GM21825 (cell line): ENCODE results near the gene MCOLN1.

ENCODE experiments used
- ATAC-seq: cut with Tn5 transposase; IDR thresholded peaks from one replicate; pipeline ENCODE4 v1.9.1; 2021; ENCODE audit warnings: mild to moderate bottlenecking, moderate library complexity; ENCODE audit not compliant: unreplicated experiment

Gene MCOLN1

DNA sequence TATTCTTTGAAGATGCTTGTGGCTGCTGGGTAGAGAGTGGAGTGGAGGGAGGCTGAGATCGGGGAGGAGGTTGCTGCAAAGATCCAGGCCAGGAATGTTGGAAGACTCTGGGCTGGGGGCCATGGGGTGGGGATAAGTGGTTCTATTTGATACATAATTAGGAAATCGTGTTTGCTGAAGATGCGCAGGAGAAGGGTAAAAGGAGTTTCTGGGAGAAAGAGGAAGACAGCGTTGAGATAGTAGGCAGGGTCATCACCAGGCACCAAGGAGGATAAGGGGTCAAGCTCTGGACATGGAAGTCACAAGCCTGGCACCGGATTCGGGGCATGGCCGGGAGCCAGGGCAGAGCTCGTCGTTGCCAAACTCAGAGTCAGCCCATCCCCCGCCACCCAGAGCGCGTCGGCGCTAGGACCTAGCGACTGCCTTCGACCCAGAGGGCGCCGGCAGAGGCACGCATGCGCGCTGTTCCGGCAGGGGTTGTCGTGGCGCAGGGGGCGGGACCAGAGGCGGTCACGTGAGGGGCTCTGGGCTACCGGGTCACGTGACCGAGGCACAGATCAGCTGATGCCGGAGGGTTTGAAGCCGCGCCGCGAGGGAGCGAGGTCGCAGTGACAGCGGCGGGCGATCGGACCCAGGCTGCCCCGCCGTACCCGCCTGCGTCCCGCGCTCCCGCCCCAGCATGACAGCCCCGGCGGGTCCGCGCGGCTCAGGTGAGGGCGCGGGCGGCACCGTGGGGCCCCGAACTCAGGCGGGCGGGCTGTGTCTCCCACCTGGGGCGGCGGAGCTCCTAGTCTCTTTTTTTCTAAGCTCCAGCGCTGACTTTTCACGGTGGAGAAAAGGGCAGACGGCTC, at the start of gene MCOLN1:
Gene MCOLN1 (plus strand): TSS at position 553 of the 851 bp plus-strand sequence. CDS start 127 bp downstream, at position 680.
- peak; percentile 71 for ATAC-seq

DNA sequence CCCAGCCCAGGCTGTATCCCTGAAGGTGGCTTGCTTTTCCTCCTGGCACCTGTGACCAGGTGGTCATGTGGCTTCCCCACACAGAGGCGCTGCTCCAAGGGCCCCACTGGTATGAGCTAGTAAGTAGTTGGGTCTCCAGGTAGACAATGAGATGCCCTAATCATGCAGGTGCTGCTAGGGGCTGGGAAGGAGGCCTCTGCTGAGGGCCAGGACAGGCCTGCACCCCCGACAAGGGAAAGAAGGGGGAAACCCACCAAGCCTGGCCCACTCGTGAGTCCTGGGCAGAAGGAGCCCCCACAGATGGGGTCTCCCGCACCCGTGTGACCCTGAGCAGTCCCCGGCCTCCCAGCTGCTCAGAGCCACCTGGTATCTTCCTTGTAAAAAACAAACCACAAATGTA, 46.8 kb upstream of the MCOLN1 start:
- no peak for ATAC-seq

DNA sequence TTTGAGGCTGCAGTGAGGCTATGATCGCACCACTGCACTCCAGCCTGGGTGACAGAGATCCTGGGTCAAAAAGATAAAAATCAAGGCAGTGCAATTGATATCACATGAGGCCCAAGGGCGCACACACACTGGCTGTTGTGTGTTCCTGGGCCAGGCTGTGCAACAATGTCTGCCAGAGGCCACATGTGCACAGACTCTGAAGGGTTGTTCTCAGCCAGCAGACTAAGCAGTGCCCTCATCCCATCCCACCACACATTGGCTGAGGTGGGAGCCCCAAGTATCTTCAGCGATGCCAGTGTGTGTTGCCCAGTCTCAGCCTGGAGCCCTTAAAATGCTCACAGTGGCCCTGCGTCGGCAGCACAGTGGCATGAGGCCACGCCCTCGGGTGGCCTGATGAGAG, 46.2 kb upstream of the MCOLN1 start:
- no peak for ATAC-seq

DNA sequence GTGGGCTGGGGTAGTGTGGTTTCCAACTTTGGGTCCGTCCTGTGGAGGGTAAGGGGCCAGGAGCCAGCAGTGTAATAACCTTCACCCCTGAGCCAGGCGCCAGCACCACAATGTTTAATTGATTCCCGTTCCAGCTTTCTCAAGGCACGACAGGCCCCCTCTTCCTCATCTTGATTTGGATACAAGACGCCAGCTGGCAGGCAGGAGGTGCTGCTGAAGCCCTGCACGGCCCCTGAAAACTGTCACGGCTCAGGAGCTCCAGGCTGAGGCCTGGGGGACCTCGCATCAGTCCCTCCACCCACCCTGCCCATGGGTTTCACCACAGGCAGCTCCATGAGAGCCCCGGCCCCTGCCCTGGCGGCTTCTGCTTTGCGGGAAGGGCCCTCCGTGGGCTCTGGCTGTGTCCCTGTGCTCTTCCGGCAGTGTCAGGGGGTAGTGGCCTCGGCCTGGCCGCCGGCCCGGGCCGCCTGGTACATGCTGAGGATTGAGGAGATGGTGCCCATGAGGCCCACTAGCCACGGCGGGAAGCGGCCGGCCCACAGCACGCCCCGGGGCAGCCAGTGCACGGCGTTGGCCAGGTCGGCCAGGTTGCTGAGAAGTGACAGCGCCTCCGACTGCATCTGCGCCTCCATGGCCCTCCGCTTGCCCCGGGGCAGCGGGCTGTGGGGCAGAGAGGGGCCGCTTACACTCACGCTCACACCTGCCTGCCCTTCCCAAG, 45.5 kb upstream of the MCOLN1 start:
- ATAC-seq: no peak

DNA sequence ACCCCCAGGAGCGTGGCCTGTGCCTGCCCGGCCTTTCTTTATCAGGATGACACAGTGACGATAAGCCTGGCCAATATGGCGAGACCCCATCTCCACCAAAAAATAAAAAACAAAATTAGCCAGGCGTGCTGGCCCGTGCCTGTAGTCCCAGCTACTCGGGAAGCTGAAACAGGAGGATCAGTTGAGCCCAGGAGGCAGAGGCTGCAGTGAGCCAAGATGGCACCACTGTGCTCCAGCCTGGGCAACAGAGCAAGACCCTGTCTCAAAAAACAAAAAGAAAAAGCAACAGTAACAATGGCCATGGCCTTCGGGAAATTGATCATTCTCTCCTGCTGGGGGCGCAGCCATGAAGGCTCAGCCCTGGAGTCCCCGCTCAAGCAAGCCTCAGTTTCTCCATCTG, 44.7 kb upstream of the MCOLN1 start:
- no peak for ATAC-seq

DNA sequence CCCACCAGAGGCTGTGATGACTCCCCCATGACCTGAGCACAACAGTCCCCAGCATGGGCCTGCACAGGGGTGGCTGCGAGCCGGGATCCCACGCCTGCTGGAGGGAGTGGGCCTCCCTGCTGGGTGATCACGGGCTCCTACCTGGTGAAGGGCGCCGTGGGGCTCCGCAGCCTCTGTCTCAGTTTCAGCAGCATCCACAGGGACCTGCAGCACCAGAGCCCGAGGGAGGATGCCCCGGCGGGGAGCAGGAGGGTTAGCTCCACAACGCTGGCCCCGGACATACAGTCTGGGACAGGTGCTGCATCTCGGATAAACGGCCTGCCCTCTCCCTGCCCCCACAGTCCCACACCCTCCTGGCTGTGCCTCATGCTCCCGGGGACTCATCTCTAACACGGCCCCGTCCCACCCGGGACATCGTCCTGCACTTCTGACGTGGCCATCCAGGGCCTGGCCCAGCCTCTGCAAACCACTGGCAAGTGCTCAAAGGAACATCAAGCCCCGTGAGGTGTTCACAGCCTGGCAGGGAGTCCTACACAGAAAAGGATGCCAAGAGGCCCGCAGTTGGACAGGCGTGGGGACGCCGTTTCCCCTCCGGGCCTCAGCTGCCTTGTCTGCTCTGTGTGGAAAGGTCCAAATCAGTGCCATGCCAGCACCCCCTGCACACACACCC, 44.1 kb upstream of the MCOLN1 start:
- no peak for ATAC-seq

DNA sequence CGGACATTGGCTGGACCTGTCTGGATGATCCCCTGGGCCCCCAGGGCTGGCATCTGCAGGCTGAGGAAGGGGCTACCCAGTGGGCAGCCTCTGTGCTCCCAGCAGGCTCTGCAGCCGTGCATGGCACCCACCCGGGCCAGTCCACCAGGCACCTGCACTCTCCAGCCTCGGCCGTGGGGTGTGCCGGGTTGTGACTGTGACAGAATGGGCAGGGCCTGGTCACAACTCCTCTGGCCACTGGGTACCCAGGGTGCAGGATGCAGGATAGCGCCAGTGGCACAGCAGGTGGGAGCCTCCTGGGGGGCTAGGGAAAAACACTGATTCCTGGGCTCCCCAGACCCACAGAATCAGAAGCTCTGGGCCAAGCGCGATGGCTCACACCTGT, 43.6 kb upstream of the MCOLN1 start:
- no peak for ATAC-seq

DNA sequence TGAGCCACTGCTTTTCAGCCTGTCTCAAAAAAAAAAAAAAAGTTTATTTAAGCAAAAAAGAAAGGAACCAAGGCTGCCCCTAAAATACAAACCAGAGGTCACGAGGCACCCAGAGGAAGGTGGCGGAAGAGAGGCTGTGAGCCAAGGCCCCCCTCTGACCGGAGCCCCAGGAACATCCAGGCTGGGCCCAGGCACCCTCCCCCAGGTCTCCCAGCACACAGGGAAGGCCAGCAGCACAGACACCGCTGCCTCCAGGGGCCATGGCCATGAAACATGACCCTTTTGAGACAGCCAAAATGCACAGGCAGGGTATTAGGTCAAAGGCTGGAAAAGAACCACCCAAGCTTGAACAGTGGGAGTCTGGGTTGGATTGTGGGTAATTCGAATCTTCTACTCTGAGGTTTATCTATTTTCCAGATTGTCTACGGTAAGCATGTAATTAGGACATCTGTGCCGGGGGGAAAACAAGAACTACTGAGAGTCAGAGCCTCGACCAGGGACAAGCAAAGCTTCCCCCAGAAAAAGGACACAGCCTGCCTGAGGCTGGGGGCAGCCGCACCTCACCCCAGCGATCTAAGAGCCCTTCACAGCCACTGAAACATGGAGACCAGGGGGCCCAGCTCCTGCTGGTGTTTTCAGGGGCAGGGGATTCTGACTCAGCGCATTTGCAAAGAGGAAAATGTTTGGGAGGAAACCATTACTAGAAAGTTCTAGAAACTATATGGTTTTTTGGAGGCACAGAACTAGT, 42.0 kb upstream of the MCOLN1 start:
- ATAC-seq: no peak

DNA sequence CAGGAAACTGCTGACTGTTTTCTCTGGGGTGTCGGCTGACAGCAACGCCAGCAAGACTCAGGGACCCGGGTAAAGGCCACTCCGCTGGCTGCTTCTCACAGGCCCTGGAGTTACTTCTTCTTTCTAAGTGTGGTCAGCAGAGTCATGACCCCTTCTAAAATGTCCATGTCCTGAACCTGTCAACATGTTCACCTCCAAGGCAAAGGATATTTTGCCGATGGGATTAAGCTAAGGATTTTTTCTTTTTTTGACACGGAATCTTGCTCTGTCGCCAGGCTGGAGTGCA, 41.5 kb upstream of the MCOLN1 start:
- no peak for ATAC-seq

DNA sequence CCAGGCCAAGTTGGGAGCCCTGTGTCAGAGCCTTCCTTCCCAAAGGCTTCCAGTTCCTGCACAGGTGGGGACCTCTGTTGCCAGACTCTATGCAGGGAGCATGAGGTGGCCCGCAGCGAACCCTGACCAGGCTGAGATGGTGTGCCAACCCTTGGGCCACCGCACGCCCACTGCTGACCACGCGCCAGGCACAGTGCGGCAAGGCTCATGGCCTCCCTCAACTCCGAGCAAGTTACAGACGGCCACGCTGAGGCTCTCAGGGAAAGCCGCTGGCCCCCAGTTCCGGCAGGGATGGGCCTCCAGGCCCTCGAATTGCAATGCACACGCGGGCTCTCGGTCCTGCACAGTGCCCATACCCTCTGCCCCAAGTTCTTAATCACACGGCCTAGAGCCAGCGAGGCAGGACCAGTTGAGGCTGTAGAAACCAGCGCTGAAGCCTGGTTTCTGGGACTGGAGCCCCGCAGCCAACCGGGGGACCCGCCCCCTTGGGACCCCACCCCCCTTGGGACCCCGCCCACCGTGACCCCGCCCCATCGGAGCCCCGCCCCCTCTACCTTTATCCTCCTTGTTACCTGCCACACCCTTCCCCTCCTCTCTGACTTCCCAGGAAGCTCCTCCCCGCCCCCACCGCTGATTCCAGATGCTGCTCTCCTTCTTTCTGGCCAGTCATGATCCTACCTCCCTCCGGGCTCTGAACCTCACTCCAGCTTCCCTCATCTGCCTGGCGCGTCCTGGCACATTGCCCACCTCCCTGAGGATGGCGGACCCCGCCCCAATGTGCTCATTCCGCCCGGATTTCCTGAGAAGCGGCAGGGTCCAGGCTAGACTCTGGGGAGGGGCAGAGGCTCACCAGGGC, 39.6 kb upstream of the MCOLN1 start:
- ATAC-seq: no peak

DNA sequence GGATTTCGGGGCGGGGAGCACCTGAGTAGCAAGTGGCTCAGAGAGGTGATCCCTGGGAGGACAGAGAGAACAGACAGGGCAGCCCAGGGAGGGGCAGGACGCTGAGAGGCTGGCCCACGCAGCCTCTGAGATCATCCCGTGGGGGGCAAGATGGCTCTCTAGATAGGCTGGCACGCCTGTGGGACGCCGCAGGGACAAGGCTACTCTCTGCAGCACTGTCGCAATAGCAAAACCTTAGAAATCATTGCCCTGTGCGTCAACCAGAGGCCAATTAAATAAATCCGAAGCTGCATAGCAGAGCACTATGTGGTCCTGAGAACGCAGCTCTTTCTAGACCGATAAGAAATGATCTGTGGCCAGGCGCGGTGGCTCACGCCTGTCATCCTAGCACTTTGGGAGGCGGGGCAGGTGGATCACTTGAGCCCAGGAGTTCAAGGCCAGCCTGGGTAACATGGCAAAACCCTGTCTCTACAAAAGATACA, 38.7 kb upstream of the MCOLN1 start:
- ATAC-seq: no peak

DNA sequence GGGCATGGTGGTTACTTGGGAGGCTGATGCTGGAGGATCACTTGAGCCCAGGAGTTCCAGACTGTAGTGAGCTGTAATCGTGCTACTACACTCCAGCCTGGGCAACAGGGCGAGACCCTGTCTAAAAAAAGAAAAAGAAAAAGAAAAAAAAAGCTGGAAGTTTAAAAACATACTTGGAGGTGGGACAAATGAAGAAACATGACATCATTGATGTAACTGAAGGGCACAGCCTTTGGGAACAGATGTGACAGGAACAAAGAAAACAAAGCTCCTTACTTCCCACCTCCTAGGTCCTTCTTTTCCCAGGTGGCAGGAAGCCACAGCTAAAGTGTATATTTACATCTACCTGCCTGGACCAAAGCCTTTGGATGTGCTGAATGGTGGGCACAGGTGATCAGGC, 35.5 kb upstream of the MCOLN1 start:
- no peak for ATAC-seq

DNA sequence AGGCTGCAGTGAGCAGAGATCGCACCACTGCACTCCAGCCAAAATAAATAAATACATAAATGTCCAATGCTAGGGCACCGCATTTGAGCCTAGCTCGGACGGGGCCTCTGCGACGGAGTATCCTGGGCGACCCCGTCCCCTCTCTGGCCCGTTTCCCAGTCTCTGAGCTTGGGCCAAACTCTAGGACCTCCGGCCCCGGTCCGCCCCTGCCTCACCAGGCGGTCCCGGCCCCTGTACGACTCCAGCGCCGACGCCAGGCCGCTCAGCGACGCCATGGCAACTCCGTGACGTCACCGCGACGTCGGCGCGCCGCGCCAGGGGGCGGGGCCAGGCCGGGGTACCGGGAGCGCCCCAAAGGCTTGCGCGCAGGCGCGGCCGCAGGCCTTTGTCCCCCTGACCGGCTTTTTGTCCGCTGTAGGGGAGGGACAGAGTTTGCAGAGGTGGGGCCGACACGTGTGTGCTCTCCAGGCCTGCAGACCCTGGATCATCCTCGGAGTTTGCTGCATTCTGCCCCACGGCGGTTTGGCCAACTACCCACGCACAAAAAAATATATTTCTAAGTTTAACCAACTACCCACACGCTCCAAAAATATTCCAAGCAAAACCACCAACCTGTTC, 33.6 kb upstream of the MCOLN1 start, which contains the start of gene PEX11G:
Gene PEX11G (minus strand): TSS at position 300 of the 618 bp plus-strand sequence. CDS start 25 bp downstream, at position 275.
- peak; percentile 67 for ATAC-seq

DNA sequence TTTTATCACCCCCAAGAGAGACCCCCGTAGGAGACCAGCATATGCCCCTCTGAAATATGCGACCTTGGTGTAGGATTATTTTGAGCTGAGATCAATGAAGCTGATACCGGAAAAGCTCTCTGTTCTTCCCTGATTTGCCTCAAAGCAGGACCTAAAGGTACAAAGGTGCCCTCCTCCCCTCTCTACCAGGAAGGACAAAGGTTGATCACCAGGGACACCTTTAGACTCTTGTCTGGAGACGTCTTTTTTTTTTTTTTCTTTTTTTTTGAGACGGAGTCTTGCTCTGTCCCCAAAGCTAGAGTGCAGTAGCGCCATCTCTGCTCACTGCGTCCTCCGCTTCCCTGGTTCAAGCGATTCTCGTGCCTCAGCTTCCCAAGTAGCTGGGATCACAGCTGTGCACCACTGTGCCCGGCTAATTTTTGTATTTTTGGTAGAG, 32.8 kb upstream of the MCOLN1 start:
- no peak for ATAC-seq

DNA sequence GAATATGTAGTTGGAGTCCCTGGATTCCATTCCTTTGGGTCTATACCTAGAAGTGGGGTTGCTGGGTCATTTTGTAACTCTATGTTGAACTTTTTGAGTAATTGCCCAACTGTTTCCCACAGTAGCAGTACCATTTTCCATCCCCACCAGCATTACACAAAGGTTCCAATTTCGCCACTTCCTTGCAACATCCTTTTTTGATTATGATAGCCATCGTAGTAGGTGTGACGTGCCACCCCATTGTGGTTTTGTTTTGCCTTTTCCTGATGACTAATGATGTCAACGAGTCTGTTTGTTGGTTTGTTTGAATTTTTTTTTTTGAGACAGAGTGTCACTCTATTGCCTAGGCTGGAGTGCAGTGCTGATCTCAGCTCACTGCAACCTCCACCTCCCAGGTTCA, 30.3 kb upstream of the MCOLN1 start:
- ATAC-seq: no peak

DNA sequence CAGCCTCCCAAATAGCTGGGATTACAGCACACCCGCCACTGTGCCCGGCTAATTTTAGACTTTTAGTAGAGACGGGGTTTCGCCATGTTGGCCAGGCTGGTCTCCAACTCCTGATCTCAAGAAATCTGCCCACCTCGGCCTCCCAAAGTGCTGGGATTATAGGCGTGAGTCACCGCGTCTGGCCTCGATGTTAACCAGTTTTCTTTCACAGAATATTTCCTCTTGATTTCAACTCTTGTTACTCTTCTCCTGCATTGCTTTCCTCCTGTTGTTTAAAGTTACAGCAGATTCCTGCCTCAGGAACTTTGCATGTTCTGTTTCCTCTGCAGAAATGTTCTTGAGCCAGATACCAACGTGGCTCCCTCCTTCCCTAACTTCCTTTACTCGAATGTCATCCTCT, 29.9 kb upstream of the MCOLN1 start:
- no peak for ATAC-seq

DNA sequence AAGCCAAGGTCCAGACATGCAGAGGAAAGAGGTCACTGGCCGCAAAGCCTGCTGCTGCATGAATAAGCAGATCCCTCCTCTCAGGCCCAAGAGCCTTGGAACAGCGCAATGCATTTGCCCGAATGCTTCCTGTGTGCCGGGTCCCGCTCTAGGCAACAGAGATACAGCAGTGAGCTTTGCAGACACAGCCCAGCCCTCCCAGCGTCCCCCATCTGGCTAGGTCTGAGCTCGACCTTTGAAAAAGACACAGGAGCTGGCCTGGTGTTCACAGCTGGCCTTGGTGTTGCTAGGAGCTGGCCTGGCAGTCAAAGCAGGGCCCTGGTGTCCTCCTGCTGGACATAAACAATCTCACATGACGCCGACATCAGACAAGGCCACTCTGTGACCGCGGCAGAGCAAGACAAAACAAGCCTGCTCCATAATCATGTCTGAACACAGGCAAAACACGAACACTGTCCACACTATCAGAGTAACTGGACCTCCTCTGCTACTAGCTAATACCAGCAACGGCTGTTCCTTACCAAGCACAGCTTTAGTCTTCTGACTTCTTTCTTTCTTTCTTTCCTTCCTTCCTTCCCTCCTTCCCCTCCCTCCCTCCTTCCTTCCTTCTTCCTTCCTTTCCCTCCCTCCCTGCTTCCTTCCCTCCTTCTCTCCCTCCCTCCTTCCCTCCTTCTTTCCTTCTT, 27.9 kb upstream of the MCOLN1 start:
- no peak for ATAC-seq

DNA sequence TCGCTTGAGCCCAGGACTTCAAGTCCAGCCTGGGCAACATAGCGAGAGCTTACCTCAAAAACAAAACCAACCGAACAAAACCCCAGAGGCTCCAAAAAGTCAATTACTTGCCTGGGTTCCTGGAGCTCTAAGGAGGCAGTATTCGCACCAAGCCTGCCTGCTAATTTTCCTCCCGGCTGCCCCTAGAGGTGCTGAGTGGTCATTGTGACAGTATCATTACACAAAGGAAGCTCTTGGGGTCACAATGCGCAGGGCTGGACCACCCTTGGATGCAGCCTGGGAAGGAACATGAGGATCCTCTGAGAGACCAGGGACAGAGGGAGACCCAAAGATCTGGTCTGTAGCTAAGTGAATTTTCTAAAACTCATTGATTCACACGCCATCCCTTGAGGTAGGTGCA, 25.1 kb upstream of the MCOLN1 start:
- no peak for ATAC-seq

DNA sequence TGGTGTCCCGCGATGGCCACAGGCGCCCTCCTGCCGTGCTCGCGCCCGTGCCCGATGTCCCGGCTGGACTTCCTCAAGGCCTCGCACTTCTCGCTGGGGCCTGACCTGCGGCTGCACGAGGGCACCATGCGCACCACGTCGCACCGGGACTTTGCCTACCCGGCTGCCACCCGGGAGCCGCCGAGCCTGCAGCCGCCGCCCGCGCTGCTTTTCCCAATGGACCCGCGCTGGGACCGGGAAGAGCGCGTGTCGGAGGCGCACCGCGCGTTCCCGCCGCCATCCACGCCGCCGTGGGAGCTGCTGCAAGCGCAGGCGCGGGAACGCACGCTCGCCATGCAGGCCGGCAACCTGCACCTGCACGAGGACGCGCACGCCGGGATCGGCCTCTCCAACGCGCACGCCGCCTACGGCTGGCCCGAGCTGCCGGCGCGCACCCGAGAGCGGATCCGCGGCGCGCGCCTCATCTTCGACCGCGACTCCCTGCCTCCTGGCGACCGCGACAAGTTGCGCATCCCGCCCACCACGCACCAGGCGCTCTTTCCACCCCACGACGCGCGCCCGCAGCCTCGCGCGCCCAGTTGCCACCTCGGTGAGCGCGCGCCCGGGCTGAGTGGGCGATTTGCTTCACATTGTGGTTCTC, 21.5 kb upstream of the MCOLN1 start:
- ATAC-seq: no peak
